Measurements from ENCODE around the gene CACNA1S.

Gene CACNA1S

DNA sequence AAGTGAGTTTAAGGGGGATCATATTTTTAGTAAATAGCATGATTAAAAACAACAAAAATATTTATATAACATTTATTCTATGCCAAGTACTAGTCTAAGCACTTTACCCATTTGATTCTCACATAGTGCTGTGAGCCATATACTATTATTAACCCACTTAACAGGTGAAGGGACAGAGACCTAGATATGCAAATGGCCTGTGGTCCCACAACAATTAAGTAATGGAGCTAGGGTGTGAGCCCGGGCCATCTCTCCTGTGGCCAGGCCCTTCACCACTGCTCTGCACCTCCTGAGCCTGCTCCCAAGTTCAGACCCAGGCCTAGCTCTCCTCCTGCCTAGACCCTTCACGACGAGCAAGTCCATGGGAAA is 14.2 kb upstream of the CACNA1S start:
- H3K9ac ChIP-seq (ENCODE audit: low read depth, low read length), result no peak overlapping the region
- H3K27ac ChIP-seq (ENCODE audit: low read length), result no peak overlapping the region
- H3K4me1 ChIP-seq (ENCODE audit: insufficient read depth, low read length), result peaks cover 4% of the 10 kb centered on the region; the same call in 1 of the 2 replicates
- no peaks in the 10 kb centered on the region for H3K9me3 ChIP-seq (ENCODE audit: insufficient read depth, low read depth, low read length)
- no peaks in the 10 kb centered on the region for H3K36me3 ChIP-seq (ENCODE audit: insufficient read depth, low read depth, low read length)
- H3K4me3 ChIP-seq (ENCODE audit: low read length), result peak overlapping the region; percentile 7; the same call in 1 of the 2 replicates
- peaks cover 13% of the 10 kb centered on the region; the same call in 1 of the 2 replicates for H3K27me3 ChIP-seq (ENCODE audit: insufficient read depth, low read length)

DNA sequence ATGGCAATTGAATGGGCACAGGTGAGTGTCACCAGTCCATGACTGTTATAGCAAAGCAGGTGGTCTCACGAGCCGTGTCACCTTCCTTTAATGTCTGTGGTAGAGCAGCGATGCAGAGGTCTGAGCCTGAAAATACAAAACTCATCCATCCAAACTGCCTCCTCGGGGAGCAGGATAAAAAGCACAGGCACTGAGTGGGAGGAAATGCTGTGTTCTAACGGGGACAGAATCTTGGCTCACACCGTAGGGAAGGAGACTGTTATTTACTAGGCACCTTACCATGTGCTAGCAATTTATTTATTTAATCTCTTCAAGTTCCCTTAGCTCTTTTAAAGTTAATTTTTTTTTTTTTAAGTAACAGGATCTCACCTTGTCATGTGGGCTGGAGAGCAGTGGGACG is 13.6 kb upstream of the CACNA1S start:
- H3K36me3 ChIP-seq (ENCODE audit: insufficient read depth, low read depth, low read length), result no peaks in the 10 kb centered on the region
- no peak overlapping the region for H3K9ac ChIP-seq (ENCODE audit: low read depth, low read length)
- H3K27ac ChIP-seq (ENCODE audit: low read length), result no peak overlapping the region
- H3K9me3 ChIP-seq (ENCODE audit: insufficient read depth, low read depth, low read length), result no peaks in the 10 kb centered on the region
- peaks cover 16% of the 10 kb centered on the region for H3K27me3 ChIP-seq (ENCODE audit: insufficient read depth, low read length)
- no peak overlapping the region for H3K4me3 ChIP-seq (ENCODE audit: low read length)
- peaks cover 4% of the 10 kb centered on the region; the same call in 1 of the 2 replicates for H3K4me1 ChIP-seq (ENCODE audit: insufficient read depth, low read length)

DNA sequence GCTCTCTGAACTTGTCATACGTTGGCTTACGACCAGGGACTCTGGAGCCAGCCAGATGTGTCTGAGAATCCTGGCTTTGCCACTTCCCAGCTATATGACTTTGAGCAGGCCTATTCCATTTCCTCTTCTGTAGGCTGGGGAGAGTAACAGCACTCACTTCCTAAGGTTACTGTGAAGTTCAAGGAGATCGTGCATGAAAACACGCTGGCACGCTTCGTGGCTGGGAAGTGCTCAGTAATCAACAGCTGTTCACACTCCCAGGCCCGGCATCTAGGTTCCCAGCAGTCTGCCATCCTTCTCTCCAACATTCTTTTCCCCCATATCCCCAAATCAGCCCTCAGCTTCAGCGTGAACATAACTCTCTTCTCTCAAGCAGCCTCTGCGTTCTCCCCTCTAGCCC is 12.8 kb upstream of the CACNA1S start:
- Histone ChIP-seq H3K27ac (ENCODE audit: low read length) (no peak overlapping the region), H3K4me1 (ENCODE audit: insufficient read depth, low read length) (peaks cover 4% of the 10 kb centered on the region; the same call in 1 of the 2 replicates), H3K9me3 (ENCODE audit: insufficient read depth, low read depth, low read length) (no peaks in the 10 kb centered on the region), H3K27me3 (ENCODE audit: insufficient read depth, low read length) (peaks cover 24% of the 10 kb centered on the region), H3K9ac (ENCODE audit: low read depth, low read length) (no peak overlapping the region), H3K4me3 (ENCODE audit: low read length) (no peak overlapping the region), H3K36me3 (ENCODE audit: insufficient read depth, low read depth, low read length) (no peaks in the 10 kb centered on the region)

DNA sequence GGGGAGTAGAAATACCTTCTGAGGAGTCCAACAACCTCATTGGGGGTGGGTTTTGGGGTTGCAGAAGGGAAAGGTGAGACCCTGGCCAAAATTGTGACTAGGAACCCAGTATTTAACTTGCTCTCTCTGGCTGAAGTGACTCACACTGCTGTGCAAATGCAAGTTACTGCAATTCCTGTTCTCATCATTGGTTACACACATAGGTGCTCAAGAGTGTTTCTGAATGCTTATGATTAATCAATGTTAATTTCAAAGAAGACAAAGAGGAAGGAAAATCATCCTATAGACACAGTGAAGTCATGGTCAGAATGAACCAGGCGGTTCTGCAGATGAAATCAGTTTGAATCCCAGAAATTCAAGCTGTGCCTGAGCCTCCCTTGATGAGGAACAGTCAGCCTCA is 11.6 kb upstream of the CACNA1S start:
- no peaks in the 10 kb centered on the region for H3K36me3 ChIP-seq (ENCODE audit: insufficient read depth, low read depth, low read length)
- no peaks in the 10 kb centered on the region for H3K9me3 ChIP-seq (ENCODE audit: insufficient read depth, low read depth, low read length)
- peaks cover 33% of the 10 kb centered on the region for H3K27me3 ChIP-seq (ENCODE audit: insufficient read depth, low read length)
- no peak overlapping the region for H3K4me3 ChIP-seq (ENCODE audit: low read length)
- no peak overlapping the region for H3K9ac ChIP-seq (ENCODE audit: low read depth, low read length)
- H3K27ac ChIP-seq (ENCODE audit: low read length), result no peak overlapping the region
- peaks cover 4% of the 10 kb centered on the region; the same call in 1 of the 2 replicates for H3K4me1 ChIP-seq (ENCODE audit: insufficient read depth, low read length)

DNA sequence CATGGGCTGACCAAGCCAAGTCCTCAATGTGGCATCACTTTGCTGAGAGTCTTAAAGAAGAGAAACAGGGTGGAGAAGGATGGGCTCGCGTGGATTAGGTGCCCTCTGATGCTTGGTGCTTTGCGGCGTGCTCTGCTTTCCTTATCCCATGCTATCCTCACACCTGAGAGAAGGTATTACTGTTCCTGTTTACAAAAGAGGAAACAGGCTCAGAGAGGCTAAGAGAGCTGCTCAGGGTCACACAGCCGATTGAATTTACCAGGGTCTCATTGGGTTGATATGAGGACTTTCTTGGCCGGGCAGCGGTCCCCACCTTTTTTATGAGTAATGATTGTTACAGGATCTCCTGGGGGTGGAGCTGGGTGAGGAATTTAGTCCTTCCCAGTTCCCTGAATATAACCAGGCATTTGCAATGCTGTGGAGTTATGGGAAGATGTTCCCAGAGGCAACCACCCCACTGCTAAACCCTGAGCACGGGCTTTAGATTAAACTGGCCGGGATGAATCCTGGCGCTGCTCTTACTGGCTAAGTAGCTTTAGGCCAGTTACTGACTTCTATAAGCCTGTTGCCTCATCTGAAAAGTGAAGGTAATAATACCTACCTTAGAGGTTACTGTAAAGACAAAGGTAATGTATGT is 10.2 kb upstream of the CACNA1S start:
- no peak overlapping the region for H3K27ac ChIP-seq (ENCODE audit: low read length)
- H3K27me3 ChIP-seq (ENCODE audit: insufficient read depth, low read length), result peaks cover 47% of the 10 kb centered on the region
- peaks cover 6% of the 10 kb centered on the region; the same call in 1 of the 2 replicates for H3K4me1 ChIP-seq (ENCODE audit: insufficient read depth, low read length)
- H3K9ac ChIP-seq (ENCODE audit: low read depth, low read length), result no peak overlapping the region
- no peaks in the 10 kb centered on the region for H3K36me3 ChIP-seq (ENCODE audit: insufficient read depth, low read depth, low read length)
- no peak overlapping the region for H3K4me3 ChIP-seq (ENCODE audit: low read length)
- H3K9me3 ChIP-seq (ENCODE audit: insufficient read depth, low read depth, low read length), result no peaks in the 10 kb centered on the region

DNA sequence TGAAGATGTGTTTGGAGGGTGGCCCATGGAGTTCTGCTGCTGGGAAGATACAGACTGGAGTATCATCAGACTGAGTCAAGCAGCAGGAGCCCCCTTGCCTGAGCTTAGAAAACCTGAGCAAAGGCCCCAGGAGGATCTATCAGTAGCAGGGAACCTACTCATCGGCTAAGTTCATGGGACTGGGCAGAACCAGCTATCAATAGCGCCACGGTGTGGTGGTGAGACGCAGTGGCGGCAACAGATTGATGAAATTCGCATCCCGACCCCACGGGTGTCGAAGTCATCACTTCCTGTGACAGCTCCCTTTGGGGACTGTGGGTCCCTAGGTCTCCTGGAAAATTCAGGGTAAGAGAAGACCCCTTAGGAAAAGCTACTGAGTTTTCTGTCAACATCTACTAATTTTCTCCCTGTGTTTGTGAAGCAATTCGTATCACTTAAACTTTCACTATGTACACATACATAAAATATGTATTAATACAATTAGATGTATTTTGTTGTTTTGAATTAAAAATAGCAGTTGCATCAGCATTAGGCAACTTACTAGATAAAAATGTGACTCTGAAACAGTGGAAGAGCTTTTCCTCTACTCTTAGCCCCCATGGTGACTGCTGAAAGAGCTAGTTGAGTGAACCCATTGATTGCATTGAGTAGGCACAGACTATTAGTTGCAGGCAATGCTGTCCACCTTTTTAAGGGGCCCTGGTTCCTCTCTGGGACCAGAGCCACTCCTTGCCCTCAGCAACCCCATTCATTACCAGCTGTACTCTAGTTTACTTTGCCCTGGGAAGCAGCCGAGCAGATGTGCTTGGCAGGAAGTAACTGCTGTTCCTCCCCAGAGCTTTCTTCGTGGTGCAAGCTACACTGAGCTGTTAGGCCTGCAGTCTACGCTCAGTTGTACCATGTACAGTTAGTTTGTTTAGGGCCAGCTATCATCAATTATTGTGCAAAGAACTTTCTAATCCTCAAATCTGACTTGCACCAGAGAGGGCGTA is 7.3 kb upstream of the CACNA1S start:
- no peaks in the 10 kb centered on the region for H3K9me3 ChIP-seq (ENCODE audit: insufficient read depth, low read depth, low read length)
- no peaks in the 10 kb centered on the region for H3K36me3 ChIP-seq (ENCODE audit: insufficient read depth, low read depth, low read length)
- no peak overlapping the region for H3K27ac ChIP-seq (ENCODE audit: low read length)
- 0 out of 2 replicates have a peak, but pooled peaks cover 3% of the 10 kb centered on the region for H3K4me1 ChIP-seq (ENCODE audit: insufficient read depth, low read length)
- H3K4me3 ChIP-seq (ENCODE audit: low read length), result no peak overlapping the region
- peaks cover 76% of the 10 kb centered on the region for H3K27me3 ChIP-seq (ENCODE audit: insufficient read depth, low read length)
- no peak overlapping the region for H3K9ac ChIP-seq (ENCODE audit: low read depth, low read length)

DNA sequence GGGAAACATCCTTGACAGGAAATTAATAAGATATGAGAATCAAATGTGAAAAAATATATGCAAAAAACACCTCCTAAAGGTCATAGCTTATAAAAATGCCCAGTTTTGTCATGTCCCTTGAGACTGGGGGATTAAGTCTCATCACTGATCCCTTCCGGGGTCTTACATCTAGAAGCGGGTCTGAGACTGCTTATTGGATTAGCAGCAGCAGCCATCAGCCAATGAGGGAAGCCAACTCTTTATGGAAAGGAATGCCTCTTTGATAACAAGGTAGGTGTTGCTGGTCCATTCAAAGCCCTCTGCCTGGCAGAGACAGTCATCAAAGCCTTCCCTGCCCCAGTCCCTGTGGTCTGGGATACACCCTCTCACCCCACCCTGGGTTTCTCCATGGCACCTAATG is 3.9 kb upstream of the CACNA1S start:
- H3K36me3 ChIP-seq (ENCODE audit: insufficient read depth, low read depth, low read length), result no peaks in the 10 kb centered on the region
- no peak overlapping the region for H3K27ac ChIP-seq (ENCODE audit: low read length)
- 0 out of 2 replicates have a peak, but pooled peaks cover 3% of the 10 kb centered on the region for H3K4me1 ChIP-seq (ENCODE audit: insufficient read depth, low read length)
- peaks cover 82% of the 10 kb centered on the region for H3K27me3 ChIP-seq (ENCODE audit: insufficient read depth, low read length)
- H3K9ac ChIP-seq (ENCODE audit: low read depth, low read length), result no peak overlapping the region
- no peaks in the 10 kb centered on the region for H3K9me3 ChIP-seq (ENCODE audit: insufficient read depth, low read depth, low read length)
- no peak overlapping the region for H3K4me3 ChIP-seq (ENCODE audit: low read length)

DNA sequence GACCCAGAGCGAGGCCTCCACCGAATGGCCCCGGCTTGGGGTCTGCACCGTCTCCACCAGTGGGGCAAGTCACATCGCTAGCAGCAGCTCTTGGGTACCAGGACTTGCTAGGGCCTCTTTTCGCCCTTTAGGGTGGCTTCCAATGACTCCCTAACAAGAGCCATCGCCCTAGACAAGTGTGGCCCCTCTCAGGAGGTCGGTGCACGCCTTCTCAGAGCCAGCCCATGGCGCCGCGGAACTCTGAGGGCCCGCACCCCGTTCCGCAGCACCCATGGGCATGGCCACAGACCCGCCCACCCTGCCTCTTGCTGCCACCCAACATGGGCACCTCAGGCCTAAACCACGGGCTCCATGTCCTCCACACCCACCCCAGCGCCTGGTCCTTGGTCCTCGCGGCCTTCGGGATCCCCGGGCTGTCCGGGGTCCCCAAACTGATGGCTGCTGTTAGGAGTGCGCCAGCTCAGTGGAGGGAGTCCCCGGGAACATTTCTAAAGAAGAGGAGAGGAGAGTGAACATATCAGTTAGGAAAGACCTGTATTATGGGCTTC is 3.2 kb upstream of the CACNA1S start:
- Histone ChIP-seq H3K4me1 (ENCODE audit: insufficient read depth, low read length) (0 out of 2 replicates have a peak, but pooled peaks cover 3% of the 10 kb centered on the region), H3K4me3 (ENCODE audit: low read length) (no peak overlapping the region), H3K36me3 (ENCODE audit: insufficient read depth, low read depth, low read length) (no peaks in the 10 kb centered on the region), H3K9ac (ENCODE audit: low read depth, low read length) (no peak overlapping the region), H3K27me3 (ENCODE audit: insufficient read depth, low read length) (peaks cover 76% of the 10 kb centered on the region), H3K27ac (ENCODE audit: low read length) (no peak overlapping the region), H3K9me3 (ENCODE audit: insufficient read depth, low read depth, low read length) (no peaks in the 10 kb centered on the region)

DNA sequence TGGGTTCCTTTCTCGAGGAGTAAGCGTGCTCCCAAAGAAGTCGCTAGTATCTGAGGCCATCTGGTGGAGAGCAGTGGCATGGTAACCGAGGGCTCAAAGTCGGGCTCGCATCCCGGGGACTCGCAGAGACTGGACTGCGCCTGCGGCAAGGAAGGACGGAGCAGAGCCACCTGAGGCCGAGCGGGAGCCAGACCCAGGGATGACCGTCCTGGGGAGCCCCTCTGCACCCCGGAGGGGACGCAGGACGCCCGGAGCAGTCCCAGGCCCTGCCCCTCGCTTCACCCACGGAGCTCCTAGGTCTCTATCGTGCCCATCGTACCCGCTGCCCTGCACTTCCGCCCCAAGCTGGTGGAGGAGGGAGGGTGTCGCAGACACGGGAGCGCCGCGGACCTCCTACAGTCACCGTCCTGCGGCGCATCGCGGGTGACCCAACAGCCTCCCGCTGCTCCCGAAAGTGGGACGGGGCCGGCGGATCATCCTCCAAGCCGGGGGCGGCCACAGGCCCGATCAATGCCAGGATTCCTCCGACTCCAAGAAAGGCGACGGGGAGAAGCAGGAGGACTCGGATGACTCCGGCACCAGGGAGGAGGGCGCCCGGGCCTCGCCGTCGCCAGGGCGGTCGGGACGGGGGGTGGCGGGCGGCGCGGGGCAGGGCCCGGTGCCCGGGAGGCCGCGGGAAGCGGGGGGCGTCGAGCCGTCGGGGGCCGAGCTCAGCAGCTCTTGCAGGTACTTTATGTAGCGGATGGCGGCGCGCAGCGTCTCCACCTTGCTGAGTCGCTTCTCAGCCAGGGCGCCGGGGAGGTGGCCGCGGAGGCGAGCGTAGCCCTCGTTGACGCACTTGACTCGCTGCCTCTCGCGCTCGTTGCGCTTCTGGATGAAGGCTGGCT is 2.3 kb upstream of the CACNA1S start:
- no peaks in the 10 kb centered on the region for H3K36me3 ChIP-seq (ENCODE audit: insufficient read depth, low read depth, low read length)
- H3K4me3 ChIP-seq (ENCODE audit: low read length), result peak overlapping the region; percentile 74
- peaks cover 66% of the 10 kb centered on the region for H3K27me3 ChIP-seq (ENCODE audit: insufficient read depth, low read length)
- H3K9me3 ChIP-seq (ENCODE audit: insufficient read depth, low read depth, low read length), result no peaks in the 10 kb centered on the region
- H3K4me1 ChIP-seq (ENCODE audit: insufficient read depth, low read length), result 0 out of 2 replicates have a peak, but pooled peaks cover 3% of the 10 kb centered on the region
- no peak overlapping the region for H3K27ac ChIP-seq (ENCODE audit: low read length)
- H3K9ac ChIP-seq (ENCODE audit: low read depth, low read length), result peak overlapping the region; percentile 65; the same call in 1 of the 2 replicates

DNA sequence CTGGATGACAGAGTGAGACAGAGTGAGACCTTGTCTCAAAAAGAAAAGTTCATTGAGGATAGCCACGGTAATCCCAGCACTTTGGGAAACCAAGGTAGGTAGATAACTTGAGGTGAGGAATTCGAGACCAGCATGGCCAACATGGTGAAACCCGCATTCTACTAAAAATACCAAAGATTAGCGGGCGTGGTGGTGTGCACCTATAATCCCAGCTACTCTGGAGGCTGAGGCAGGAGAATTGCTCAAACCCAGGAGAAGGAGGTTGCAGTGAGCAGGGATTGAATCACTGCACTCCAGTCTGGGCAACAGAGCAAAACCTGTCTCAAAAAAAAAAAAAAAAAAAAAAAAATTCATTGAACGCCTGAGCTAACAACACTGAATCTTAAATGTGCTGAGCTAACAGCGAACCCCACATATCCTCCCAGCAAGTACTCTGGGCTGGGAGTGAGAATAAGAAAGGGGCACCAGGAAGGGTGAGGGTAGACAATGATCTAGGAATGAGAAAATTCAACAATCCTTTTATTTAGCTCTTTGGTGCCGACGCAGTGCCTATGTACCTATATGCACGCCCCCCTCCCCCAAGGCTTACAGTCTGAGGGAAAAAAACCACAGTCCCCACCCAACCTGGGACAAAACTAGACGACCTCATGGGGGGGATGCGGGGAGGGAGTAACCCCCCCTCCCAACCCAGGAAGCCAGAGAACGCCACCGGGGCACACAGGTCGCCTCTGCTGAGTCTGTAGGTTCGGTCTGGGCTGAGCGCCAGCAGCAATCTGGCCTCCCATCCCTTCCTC is 1.4 kb upstream of the CACNA1S start:
- peaks cover 61% of the 10 kb centered on the region for H3K27me3 ChIP-seq (ENCODE audit: insufficient read depth, low read length)
- H3K36me3 ChIP-seq (ENCODE audit: insufficient read depth, low read depth, low read length), result no peaks in the 10 kb centered on the region
- peak overlapping the region; percentile 42; the same call in 1 of the 2 replicates for H3K9ac ChIP-seq (ENCODE audit: low read depth, low read length)
- H3K27ac ChIP-seq (ENCODE audit: low read length), result no peak overlapping the region
- H3K4me1 ChIP-seq (ENCODE audit: insufficient read depth, low read length), result 0 out of 2 replicates have a peak, but pooled peaks cover 2% of the 10 kb centered on the region
- H3K9me3 ChIP-seq (ENCODE audit: insufficient read depth, low read depth, low read length), result no peaks in the 10 kb centered on the region
- H3K4me3 ChIP-seq (ENCODE audit: low read length), result peak overlapping the region; percentile 74; the same call in 1 of the 2 replicates

All from iPS-20b (cell line).